SK-N-SH (cell line): ENCODE data around the gene SEMA3C.

Experiments used
- CTCF ChIP-seq: fragments of 200-600 bp; sonication (generic); IDR thresholded peaks from 2 replicates; pipeline ENCODE4 v1.6.1; 2017; ENCODE audit warnings: antibody characterized with exemption, mild to moderate bottlenecking, moderate library complexity
- FOSL2 ChIP-seq: IDR thresholded peaks from 2 replicates; pipeline ENCODE4 v1.4.0; 2012; ENCODE audit warnings: low read depth, mild to moderate bottlenecking, moderate library complexity, borderline replicate concordance
- FOXJ3 ChIP-seq: sonication (generic); formaldehyde crosslinking; IDR thresholded peaks from 2 replicates; pipeline ENCODE4 v1.5.1; 2020; ENCODE audit warnings: mild to moderate bottlenecking, missing genetic modification reagents
- MXI1 ChIP-seq: IDR thresholded peaks from 2 replicates; pipeline ENCODE4 v1.6.1; 2012; ENCODE audit warnings: mild to moderate bottlenecking, low read depth, low read length, improper control_type of control experiment
- RAD21 ChIP-seq: IDR thresholded peaks from 2 replicates; pipeline ENCODE4 v1.6.1; 2012; ENCODE audit warnings: mild to moderate bottlenecking, low read length
- USF1 ChIP-seq: IDR thresholded peaks from 2 replicates; pipeline ENCODE4 v1.4.0; 2012; ENCODE audit warnings: low read depth, borderline replicate concordance
- TF ChIP-seq, protein P1 (sequence below): IDR thresholded peaks from 2 replicates; pipeline ENCODE4 v1.4.0; 2012; ENCODE audit warnings: low read depth, borderline replicate concordance

DNA sequence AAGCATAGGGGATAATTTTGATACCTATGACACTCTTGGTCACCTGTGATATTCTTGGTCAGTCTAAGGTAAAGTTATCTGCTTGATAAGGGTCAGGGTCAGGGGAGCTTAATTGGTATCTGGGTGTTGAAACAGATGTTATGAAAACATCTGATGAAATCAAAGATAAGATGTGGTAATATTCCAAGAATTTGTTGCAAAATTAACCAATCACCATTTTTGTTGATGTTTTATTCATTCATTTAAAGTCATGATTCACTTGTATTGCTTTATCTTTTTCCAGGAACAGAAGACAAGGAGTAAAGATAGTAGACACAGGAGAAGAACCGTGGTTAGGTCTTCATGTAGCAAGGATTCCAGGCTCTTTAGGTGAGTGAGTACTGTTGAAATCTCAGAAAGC is 103.1 kb downstream of the SEMA3C start:
- TF ChIP-seq MXI1 (no peak), CTCF (no peak), USF1 (no peak), RAD21 (no peak), FOXJ3 (CRISPR knock-in tag) (no peak), FOSL2 (no peak)
- TF ChIP-seq, protein P1, sequence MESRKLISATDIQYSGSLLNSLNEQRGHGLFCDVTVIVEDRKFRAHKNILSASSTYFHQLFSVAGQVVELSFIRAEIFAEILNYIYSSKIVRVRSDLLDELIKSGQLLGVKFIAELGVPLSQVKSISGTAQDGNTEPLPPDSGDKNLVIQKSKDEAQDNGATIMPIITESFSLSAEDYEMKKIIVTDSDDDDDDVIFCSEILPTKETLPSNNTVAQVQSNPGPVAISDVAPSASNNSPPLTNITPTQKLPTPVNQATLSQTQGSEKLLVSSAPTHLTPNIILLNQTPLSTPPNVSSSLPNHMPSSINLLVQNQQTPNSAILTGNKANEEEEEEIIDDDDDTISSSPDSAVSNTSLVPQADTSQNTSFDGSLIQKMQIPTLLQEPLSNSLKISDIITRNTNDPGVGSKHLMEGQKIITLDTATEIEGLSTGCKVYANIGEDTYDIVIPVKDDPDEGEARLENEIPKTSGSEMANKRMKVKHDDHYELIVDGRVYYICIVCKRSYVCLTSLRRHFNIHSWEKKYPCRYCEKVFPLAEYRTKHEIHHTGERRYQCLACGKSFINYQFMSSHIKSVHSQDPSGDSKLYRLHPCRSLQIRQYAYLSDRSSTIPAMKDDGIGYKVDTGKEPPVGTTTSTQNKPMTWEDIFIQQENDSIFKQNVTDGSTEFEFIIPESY: no peak
